Left lung (tissue), 10 donors: ENCODE measurements around the gene CBX7. TPM values are rescaled to one million over a fixed set of nuclear protein-coding genes. Genes with fewer than 3 reads are reported as not detected.
A peak's percentile ranks its signal among the peaks of the same experiment; 100 is the strongest.

ENCODE experiments used
- ATAC-seq: fragments of 200-7000 bp; cut with Tn5 transposase; one replicate; pipeline ENCODE4 v1.9.1; 2020; ENCODE audit warnings: moderate library complexity
- DNase-seq, 4 donors: peaks; one replicate each; pipeline ENCODE4 v3.0.0-alpha.2; 2013 to 2020
- H3K27ac ChIP-seq, 2 donors: fragments of 200-600 bp; sonication (generic) in 1 of 2; one replicate each; pipeline versions ENCODE4 v1.5.0 to v1.8.0; 2020 to 2021
- H3K27me3 ChIP-seq, 2 donors: fragments of 200-600 bp; sonication (generic) in 1 of 2; one replicate each; pipeline versions ENCODE4 v1.5.0 to v1.8.0; 2020 to 2021
- H3K36me3 ChIP-seq, 2 donors: fragments of 200-600 bp; sonication (generic) in 1 of 2; one replicate each; pipeline versions ENCODE4 v1.5.0 to v1.8.0; 2020 to 2021
- H3K4me1 ChIP-seq, 2 donors: fragments of 200-600 bp; one replicate each; pipeline ENCODE4 v1.8.0; 2021
- H3K4me3 ChIP-seq, 2 donors: fragments of 200-600 bp; sonication (generic) in 1 of 2; one replicate each; pipeline versions ENCODE4 v1.5.0 to v1.8.0; 2020 to 2021; ENCODE audit warnings: mild to moderate bottlenecking in 1 of 2
- H3K9me3 ChIP-seq, 2 donors: fragments of 200-600 bp; sonication (generic) in 1 of 2; one replicate each; pipeline versions ENCODE4 v1.5.0 to v1.8.0; 2020 to 2021
- intact Hi-C, 2 donors: fragments of 100-400 bp; cut with DNase I; formaldehyde crosslinking; loops; one replicate each; pipeline versions ENCODE4 v1.11.2 to v1.14.2; 2022
- polyA plus RNA-seq, 6 donors: library from polyadenylated mRNA; unstranded; fragments of 120-200 nt; gene quantifications; one replicate each; pipeline ENCODE4 v1.2.1, GENCODE V29; 2013; ENCODE audit not compliant: insufficient read length in 6 of 6
- total RNA-seq, 2 donors: library from RNA; stranded (reverse); fragmentation: NEBNext Ultra II Directional; extraction: Animal tissue kit (Norgen Biotek cat#: 25700); gene quantifications; one replicate each; pipeline ENCODE4 v1.2.1, GENCODE V29; 2021
- TF ChIP-seq, protein P1 (sequence below), 2 donors: fragments of 200-600 bp; sonication (generic) in 1 of 2; IDR thresholded peaks; one replicate each; pipeline versions ENCODE4 v1.5.0 to v1.8.0; 2021; ENCODE audit warnings: antibody characterized with exemption in 2 of 2
- donor health status: DM: no; HTN: yes; CAD: no.
- donor health status: DM: no; HTN: no; CAD: no.

The CBX7 gene
- total and polyA plus RNA-seq, 8 donors, result 7.4 to 17.7 (median 8.8) TPM

DNA sequence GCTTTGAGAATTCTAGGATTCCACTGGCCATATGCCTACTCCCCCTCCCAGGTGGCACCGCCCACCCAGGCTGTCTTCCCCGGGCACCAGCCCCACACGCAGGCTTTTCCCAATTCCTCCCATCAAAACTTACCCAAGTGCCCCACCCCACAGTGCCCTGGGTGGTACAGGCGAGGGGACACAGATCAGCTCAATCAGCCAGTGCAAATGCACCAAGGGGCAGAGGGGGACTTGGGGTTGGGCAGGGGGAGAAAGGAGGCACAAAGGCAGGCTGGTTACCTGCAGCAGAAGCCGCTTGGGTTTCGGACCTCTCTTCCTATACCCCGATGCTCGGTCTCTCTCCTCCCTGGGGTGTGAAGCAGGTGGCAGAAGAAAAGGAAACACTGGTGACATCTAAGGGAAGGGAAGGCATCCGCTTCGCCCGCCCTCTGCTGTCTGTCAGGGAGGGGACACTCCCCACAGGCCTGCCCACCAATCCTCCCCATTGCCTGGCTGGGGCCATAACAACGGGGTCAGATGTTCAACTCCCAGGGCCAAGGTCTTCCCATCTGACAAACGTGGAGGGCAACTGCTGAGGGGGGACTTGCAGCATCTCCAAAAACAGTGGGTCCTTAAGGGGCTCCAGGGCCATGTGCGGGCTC is 14.0 kb downstream of the CBX7 start:
- Histone ChIP-seq H3K27ac (no peak overlapping the region), H3K4me1 (peaks cover 0 to under 1% of the 10 kb centered on the region in 2 donors), H3K4me3 (no peak overlapping the region), H3K9me3 (no peaks in the 10 kb centered on the region), H3K36me3 (peaks cover 0 to 11% of the 10 kb centered on the region in 2 donors), H3K27me3 (no peaks in the 10 kb centered on the region)
- ATAC-seq, result no peak
- intact Hi-C loops, result no loop called here
- TF ChIP-seq, protein P1, sequence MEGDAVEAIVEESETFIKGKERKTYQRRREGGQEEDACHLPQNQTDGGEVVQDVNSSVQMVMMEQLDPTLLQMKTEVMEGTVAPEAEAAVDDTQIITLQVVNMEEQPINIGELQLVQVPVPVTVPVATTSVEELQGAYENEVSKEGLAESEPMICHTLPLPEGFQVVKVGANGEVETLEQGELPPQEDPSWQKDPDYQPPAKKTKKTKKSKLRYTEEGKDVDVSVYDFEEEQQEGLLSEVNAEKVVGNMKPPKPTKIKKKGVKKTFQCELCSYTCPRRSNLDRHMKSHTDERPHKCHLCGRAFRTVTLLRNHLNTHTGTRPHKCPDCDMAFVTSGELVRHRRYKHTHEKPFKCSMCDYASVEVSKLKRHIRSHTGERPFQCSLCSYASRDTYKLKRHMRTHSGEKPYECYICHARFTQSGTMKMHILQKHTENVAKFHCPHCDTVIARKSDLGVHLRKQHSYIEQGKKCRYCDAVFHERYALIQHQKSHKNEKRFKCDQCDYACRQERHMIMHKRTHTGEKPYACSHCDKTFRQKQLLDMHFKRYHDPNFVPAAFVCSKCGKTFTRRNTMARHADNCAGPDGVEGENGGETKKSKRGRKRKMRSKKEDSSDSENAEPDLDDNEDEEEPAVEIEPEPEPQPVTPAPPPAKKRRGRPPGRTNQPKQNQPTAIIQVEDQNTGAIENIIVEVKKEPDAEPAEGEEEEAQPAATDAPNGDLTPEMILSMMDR (IDR thresholded peaks at IDR 0.05), result no peak
- DNase-seq, result peak in 1 of 4 donors; percentile 43

DNA sequence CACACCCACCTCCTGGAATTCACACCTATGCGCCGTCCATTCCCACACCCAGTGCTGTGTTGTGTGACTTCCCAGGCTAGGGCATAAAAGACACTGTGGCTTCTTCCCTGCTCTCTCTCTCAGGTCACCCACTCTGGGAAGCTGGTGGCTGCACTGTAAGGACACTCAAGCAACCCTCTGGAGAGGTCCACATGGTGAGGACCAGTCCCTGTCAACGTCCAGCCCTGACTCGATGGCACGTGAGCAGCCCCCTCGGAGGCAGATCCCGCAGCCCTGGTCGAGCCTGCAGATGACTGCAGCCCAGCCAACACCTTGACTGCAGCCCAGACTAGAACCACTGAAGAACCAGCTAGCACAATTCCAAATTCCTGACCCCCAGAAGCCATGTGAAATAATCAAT is 16.2 kb downstream of the CBX7 start:
- intact Hi-C loops, result no loop called here
- ATAC-seq (no peak), DNase-seq (peak in 1 of 4 donors; percentile 34)
- H3K4me3 ChIP-seq, result no peak overlapping the region
- peaks cover 0 to 18% of the 10 kb centered on the region in 2 donors for H3K36me3 ChIP-seq
- no peak overlapping the region for H3K27ac ChIP-seq
- TF ChIP-seq, protein P1 (IDR thresholded peaks at IDR 0.05), result no peak
- H3K27me3 ChIP-seq, result no peaks in the 10 kb centered on the region
- no peaks in the 10 kb centered on the region for H3K9me3 ChIP-seq
- H3K4me1 ChIP-seq, result peaks cover 0 to 4% of the 10 kb centered on the region in 2 donors

DNA sequence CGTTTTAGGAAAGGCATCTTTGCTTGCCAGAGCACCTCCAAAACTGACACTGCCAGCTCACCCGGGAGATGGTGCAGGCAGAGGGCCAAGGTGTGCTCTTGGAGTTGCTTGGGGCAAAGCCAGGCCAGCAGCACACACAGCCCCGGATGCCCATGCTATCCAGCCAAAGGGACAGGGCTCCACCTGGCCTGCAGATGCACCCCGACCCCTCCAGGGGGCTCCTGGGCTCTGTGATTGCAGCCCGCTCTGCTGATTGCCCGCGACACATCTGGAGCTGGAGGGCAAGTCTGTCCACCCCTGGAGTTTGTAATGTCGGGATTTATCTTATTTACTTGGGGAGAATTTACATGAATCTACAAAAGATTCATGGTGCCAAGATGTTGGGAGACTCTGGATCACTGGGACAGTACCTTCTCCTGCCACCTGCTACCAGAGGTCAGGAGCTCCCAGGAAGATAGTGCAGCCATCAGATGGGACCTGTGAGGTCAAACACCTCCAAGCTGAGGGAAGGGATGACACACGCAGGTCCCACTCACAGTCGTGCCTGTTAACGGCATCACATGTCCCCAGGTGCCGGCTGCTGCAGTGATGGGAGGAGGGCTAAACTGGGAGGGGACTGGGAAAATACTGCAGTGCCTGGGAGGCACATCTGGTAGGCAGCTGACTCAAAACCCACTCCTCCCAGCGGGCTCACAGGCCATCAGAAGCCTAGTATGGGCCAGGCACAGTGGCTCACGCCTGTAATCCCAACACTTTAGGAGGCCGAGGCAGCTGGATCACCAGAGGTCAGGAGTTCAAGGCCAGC is 17.2 kb downstream of the CBX7 start:
- H3K27ac ChIP-seq, result no peak overlapping the region
- ATAC-seq, result peak; percentile 51
- H3K4me3 ChIP-seq, result no peak overlapping the region
- intact Hi-C loops, result no loop called here
- peaks cover 0 to 18% of the 10 kb centered on the region in 2 donors for H3K36me3 ChIP-seq
- peaks cover 0 to 10% of the 10 kb centered on the region in 2 donors for H3K4me1 ChIP-seq
- TF ChIP-seq, protein P1 (IDR thresholded peaks at IDR 0.05), result peak in 1 of 2 donors; percentile 41
- no peaks in the 10 kb centered on the region for H3K9me3 ChIP-seq
- H3K27me3 ChIP-seq, result no peaks in the 10 kb centered on the region
- DNase-seq, result peak in 3 of 4 donors; percentile 33 to 67 (median 45)

DNA sequence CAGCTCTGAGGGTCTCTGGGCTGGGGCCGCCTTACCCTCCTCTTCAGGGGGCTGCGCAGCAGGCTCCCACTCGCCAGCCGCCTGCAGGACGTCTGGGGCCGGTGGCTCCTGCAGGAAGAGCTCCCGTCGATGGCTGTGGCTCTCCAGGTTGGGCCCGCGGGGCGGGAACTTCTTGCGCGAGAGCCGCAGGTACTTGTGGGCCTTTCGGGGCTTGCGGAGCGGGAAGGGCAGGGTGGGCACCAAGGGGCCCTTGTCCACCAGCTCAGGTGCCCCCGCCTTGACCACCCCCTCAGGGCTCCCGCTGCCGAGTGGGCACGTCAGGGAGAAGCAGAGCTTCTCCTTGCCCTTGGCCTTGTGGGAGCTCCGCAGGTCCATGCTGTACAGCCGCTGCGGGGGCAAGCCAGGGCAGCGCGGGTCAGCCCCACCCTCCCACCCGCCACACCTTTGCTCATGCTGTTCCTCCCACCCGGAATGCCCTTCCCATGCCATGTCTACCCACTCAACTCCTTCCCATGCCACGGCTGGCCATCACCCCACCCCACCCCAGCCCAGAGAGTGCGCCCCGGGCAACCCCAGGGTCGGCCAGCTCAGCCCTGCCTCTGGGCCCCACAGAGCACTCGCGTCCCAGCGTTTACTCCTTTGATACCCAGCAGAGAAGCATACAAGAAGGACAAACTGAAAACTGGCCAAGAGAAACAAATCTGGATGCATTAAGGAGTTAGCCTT is 18.0 kb downstream of the CBX7 start:
- TF ChIP-seq, protein P1 (IDR thresholded peaks at IDR 0.05), result no peak
- H3K36me3 ChIP-seq, result peaks cover 0 to 18% of the 10 kb centered on the region in 2 donors
- no peaks in the 10 kb centered on the region for H3K27me3 ChIP-seq
- no peak for ATAC-seq
- intact Hi-C loops, result no loop called here
- H3K4me1 ChIP-seq, result peaks cover 0 to 10% of the 10 kb centered on the region in 2 donors
- H3K4me3 ChIP-seq, result no peak overlapping the region
- no peaks in the 10 kb centered on the region for H3K9me3 ChIP-seq
- H3K27ac ChIP-seq, result no peak overlapping the region
- peak in 2 of 4 donors; percentile 29 to 67 for DNase-seq
